IPS DF 6.9 (cell line): ENCODE data around the gene POLH.
"Not testable (repeated sequence)": the region's sequence is repeated elsewhere in the genome, so short reads cannot be mapped to it uniquely, and the experiment has no call there.

ENCODE experiments used
- DNase-seq: peaks from one replicate; pipeline ENCODE4 v3.0.0-alpha.2; 2013; ENCODE audit warnings: low read depth, low spot score
- H3K27ac ChIP-seq: one replicate; pipeline ENCODE4 v1.5.1; 2013; ENCODE audit warnings: low read length, control low read depth
- H3K27me3 ChIP-seq: 2 replicates; pipeline ENCODE4 v1.6.1; 2013; ENCODE audit warnings: mild to moderate bottlenecking, low read length; ENCODE audit not compliant: control insufficient read depth, insufficient read depth
- H3K36me3 ChIP-seq: 2 replicates; pipeline ENCODE4 v1.6.1; 2013; ENCODE audit warnings: low read length; ENCODE audit not compliant: control insufficient read depth, insufficient read depth
- H3K4me1 ChIP-seq: 2 replicates; pipeline ENCODE4 v1.6.1; 2013; ENCODE audit warnings: low read length; ENCODE audit not compliant: control insufficient read depth, insufficient read depth
- H3K4me3 ChIP-seq: 2 replicates; pipeline ENCODE4 v1.5.1; 2013; ENCODE audit warnings: mild to moderate bottlenecking, low read length
- H3K9me3 ChIP-seq: 2 replicates; pipeline ENCODE4 v1.6.1; 2013; ENCODE audit warnings: low read length, inconsistent platforms; ENCODE audit not compliant: control insufficient read depth, insufficient read depth
- WGBS: extraction: QIAGEN DNeasy Blood & Tissue Kit; methylation state at CpG from one replicate; pipeline ENCODE4 v1.1.7; 2013; ENCODE audit warnings: mixed read lengths, missing lambda C conversion rate; ENCODE audit not compliant: insufficient read length, insufficient coverage; 5-methylcytosine and 5-hydroxymethylcytosine counted together

Gene POLH

DNA sequence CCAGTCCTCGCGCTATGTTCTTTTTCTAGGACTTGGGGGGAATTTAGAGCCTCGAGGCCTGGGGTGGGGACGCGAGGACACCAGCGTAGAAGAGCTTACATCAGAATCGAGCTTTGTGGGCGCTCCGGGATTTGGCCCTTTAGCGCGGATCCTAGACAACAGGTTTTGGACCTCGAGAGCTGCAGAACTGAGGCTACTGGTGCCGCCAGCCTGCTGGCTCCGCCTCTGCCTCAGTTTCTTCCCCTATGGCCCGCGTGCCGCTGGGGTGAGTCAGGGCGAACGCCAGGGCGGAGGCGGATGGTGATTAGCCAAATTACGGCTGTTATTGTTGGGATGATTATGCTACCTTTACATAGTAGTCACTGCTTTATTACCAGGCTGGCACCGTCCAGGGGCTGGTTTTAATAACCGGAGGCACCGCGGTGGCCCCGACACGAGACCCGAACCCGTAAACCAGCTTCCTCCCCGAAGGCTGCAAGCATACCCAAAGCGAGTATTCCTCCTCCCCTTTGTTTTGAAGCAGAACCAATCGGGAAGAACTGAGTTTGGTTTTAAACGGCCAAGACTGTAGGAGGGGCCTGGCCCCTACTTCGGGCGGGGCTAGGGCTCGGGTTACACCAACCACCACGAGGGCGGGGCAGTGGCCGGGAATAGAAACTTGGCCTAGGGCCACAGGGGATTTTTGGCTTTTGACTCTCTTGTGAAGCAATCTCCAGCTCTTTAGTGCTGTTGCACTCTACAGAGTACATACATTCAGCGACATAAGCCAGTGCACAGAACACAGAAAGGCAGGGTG is 53.7 kb downstream of the POLH start:
- WGBS = no CpG with 5 or more reads among the region's 41 CpGs
- H3K27me3 ChIP-seq = no peaks in the 10 kb centered on the region

DNA sequence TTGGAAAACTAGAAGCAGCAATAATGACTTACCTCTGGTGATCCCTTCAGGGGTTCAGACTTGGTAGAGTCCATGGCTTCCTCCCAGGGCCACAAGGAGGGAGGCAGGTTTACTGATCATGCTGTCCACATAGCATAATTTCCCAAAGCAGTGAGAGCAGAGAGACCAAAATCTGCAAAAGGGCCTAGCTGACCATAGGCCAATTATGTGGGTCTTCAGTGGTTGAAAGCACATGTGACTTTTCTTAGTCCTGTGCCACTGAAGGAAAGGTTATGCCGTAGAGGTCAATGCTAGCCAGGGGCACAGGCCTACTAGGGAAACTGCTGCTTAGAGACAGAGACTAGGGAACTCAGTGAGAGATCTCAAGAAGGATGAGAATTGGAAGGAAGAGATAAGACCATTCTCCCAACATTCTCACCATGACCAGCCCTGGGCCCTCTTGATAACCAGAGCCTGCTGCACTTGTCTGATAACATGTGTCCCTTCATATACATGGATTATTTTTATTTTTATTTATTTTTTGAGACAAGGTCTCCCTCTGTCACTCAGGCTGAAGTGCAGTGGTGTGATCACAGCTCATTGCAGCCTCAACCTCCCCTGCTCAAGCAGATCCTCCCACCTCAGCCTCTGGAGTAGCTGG is 55.1 kb downstream of the POLH start:
- WGBS = no CpG with 5 or more reads among the region's 1 CpG
- Histone ChIP-seq H3K36me3 (peaks cover 4% of the 10 kb centered on the region; the same call in 1 of the 2 replicates), H3K4me1 (peaks cover 1% of the 10 kb centered on the region; the same call in 1 of the 2 replicates), H3K4me3 (no peak overlapping the region), H3K9me3 (no peaks in the 10 kb centered on the region), H3K27me3 (no peaks in the 10 kb centered on the region), H3K27ac (no peak overlapping the region)
- DNase-seq = no peak

More for the DNA sequence above, 53.7 kb downstream of the POLH start:
- H3K4me3 ChIP-seq = peak overlapping the region; percentile 70; the same call in 1 of the 2 replicates
- peak; percentile 95 for DNase-seq
- peaks cover 16% of the 10 kb centered on the region for H3K36me3 ChIP-seq
- H3K9me3 ChIP-seq = no peaks in the 10 kb centered on the region
- no peak overlapping the region for H3K27ac ChIP-seq
- peaks cover 1% of the 10 kb centered on the region; the same call in 1 of the 2 replicates for H3K4me1 ChIP-seq

DNA sequence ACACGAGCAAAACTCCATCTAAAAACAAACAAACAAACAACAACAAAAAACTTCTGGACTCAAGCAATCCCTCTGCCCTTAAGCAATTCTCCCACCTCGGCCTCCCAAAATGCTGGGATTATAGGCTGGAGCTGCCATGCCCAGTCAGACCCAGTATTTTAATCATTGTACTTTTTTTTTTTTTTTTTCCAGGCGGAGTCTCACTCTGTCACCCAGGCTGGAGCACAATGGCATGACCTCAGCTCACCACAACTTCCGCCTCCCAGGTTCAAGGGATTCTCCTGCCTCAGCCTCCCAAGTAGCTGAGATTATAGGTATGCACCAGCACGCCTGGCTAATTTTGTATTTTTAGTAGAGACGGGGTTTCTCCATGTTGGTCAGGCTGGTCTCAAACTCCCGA is 57.0 kb downstream of the POLH start:
- WGBS = no CpG with 5 or more reads among the region's 7 CpGs

DNA sequence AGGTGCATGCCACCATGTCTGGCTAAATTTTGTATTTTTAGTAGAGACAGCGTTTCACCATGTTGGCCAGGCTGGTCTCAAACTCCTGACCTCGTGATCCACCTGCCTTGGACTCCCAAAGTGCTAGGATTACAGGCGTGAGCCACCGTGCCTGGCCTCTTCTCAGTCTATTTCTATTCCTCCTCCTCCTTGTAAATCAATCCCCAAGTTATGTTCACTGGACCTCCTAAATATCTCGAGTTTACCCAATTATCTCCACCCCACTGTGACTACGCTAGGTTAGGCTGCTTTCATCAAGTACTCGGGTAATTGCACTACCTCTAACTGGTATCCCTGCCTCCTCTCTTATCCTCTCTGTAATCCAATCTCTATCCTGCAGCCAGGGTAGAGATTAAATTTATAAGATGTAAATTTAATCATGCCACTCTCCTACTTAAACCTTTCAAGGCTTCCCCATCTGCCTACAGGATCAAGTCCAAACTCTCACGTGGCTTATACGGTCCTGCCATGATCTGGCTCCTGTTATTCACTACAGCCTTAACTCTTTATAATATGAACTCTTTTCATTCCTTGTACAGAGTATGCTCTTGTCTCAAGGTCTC is 58.8 kb downstream of the POLH start:
- no CpG with 5 or more reads among the region's 9 CpGs for WGBS
- Histone ChIP-seq H3K27ac (no peak overlapping the region), H3K9me3 (no peaks in the 10 kb centered on the region), H3K27me3 (no peaks in the 10 kb centered on the region), H3K36me3 (peaks cover under 1% of the 10 kb centered on the region), H3K4me1 (peaks cover 5% of the 10 kb centered on the region), H3K4me3 (no peak overlapping the region)
- DNase-seq = no peak

More for the DNA sequence above, 57.0 kb downstream of the POLH start:
- not testable (repeated sequence) for DNase-seq, H3K9me3 ChIP-seq, H3K36me3 ChIP-seq, H3K4me1 ChIP-seq, H3K4me3 ChIP-seq, H3K27me3 ChIP-seq, H3K27ac ChIP-seq

DNA sequence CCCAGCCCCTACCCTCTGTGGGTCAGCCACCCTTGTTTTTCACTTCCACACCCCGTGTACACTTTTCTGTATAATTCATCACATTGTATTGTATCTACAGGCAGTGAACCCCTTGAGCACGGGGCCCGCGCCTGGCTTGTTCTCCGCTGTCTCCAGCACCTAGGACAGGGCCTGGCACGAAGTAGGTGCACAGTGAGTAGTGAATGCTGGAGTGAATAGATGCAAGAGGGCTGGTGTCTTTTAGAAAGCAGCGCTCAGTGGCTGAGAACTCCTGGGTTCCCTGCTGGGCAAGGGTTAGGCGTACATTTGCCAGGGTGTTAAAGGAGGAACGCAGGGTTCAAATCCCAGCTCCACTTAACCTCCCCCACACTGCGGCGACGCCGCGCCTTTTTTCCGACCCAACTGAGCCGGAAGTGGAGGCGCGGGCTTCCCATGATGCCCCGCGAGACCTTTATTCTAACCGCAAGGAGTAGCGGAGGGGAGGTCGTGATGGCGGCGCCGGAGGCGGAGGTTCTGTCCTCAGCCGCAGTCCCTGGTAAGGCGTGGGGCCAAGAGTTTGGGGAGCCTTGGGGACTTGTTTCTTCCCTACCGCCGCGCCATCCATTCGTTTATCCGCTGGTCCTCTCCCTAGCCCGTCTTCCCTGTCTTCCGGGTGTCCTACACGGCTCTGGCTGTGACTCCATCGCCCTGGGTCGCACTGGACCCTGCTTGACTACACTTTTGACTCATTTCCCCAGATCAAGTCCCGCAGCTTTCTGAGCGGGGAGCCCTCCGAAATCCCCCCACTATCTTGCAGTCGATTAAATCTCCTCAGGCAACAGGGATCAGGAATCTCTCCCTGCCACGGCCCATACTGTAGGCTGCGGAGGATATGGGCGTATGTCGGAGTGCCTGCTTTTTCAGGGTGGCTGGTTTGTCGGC is 59.7 kb downstream of the POLH start, which contains the start of gene MAD2L1BP:
TSS of gene MAD2L1BP (plus strand) at position 454 of the 921 bp plus-strand sequence. CDS start at position 490, 36 bp downstream.
- Histone ChIP-seq H3K27ac (no peak within 1 kb of the TSS), H3K9me3 (no peaks in the 10 kb centered on the region), H3K4me1 (peaks cover 4% of the 10 kb centered on the region), H3K27me3 (no peaks in the 10 kb centered on the region), H3K4me3 (peak within 1 kb of the TSS; percentile 83), H3K36me3 (peaks cover 9% of the 10 kb centered on the region)
- no CpG with 5 or more reads among the region's 48 CpGs for WGBS
- DNase-seq = peak; percentile 29

- H3K4me3 ChIP-seq = peak overlapping the region; percentile 83; the same call in 1 of the 2 replicates
- no CpG with 5 or more reads among the region's 7 CpGs for WGBS
- DNase-seq = no peak
- H3K27ac ChIP-seq = no peak overlapping the region
- peaks cover 9% of the 10 kb centered on the region for H3K36me3 ChIP-seq
- H3K9me3 ChIP-seq = no peaks in the 10 kb centered on the region
- H3K27me3 ChIP-seq = no peaks in the 10 kb centered on the region
- H3K4me1 ChIP-seq = peaks cover 4% of the 10 kb centered on the region
Observed at GRCh38 chr6:43636308-43636659, 60.3 kb downstream of the POLH start.

DNA sequence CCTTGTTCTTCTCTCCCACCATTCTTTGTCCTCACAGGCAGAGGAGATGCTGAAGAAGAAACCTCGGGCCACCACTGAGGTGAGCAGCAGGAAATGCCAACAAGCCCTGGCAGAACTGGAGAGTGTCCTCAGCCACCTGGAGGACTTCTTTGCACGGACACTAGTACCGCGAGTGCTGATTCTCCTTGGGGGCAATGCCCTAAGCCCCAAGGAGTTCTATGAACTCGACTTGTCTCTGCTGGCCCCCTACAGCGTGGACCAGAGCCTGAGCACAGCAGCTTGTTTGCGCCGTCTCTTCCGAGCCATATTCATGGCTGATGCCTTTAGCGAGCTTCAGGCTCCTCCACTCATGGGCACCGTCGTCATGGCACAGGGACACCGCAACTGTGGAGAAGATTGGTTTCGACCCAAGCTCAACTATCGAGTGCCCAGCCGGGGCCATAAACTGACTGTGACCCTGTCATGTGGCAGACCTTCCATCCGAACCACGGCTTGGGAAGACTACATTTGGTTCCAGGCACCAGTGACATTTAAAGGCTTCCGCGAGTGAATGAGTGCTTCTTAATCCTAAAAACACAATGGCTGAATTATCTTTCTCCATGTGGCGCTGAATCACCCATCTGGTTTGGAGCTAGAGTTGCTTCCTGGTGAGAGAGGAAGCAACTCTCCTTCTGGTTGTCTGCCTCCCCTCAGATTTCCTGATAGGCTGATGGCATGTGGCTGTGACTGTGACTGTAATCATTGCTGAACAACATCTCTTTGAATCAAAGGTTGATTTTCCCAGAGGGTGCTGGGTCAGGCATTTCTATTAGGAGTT is 64.2 kb downstream of the POLH start:
- no peak for DNase-seq
- no peaks in the 10 kb centered on the region for H3K9me3 ChIP-seq

GRCh38 chr6:43644940-43645612 is 69.1 kb downstream of the POLH start, which contains the start of gene RSPH9:
TSS of gene RSPH9 (plus strand) at chr6:43645036. CDS start at chr6:43645099, 63 bp downstream.
- no peak within 1 kb of the TSS for H3K27ac ChIP-seq
- peak; percentile 85 for DNase-seq

More for the DNA sequence above, 64.2 kb downstream of the POLH start:
- no peak overlapping the region for H3K4me3 ChIP-seq
- peaks cover 4% of the 10 kb centered on the region for H3K4me1 ChIP-seq
- no peak overlapping the region for H3K27ac ChIP-seq
- no peaks in the 10 kb centered on the region for H3K27me3 ChIP-seq
- H3K36me3 ChIP-seq = peaks cover 9% of the 10 kb centered on the region
- no CpG with 5 or more reads among the region's 21 CpGs for WGBS

GRCh38 chr6:43645613-43645964 is 69.6 kb downstream of the POLH start:
- WGBS = no CpG with 5 or more reads among the region's 9 CpGs
- H3K9me3 ChIP-seq = no peaks in the 10 kb centered on the region
- peaks cover under 1% of the 10 kb centered on the region; the same call in 1 of the 2 replicates for H3K36me3 ChIP-seq
- H3K27me3 ChIP-seq = no peaks in the 10 kb centered on the region
- H3K27ac ChIP-seq = no peak overlapping the region
- peak overlapping the region; percentile 32; the same call in 1 of the 2 replicates for H3K4me3 ChIP-seq
- no peaks in the 10 kb centered on the region for H3K4me1 ChIP-seq
- DNase-seq = no peak

More at GRCh38 chr6:43644940-43645612, 69.1 kb downstream of the POLH start, which contains the start of gene RSPH9:
- Histone ChIP-seq H3K4me3 (peak within 1 kb of the TSS; percentile 38; the same call in 1 of the 2 replicates), H3K9me3 (no peaks in the 10 kb centered on the region), H3K36me3 (peaks cover 5% of the 10 kb centered on the region), H3K27me3 (no peaks in the 10 kb centered on the region), H3K4me1 (no peaks in the 10 kb centered on the region)
- no CpG with 5 or more reads among the region's 52 CpGs for WGBS
